ENCODE results near the gene SETD5.

DNA sequence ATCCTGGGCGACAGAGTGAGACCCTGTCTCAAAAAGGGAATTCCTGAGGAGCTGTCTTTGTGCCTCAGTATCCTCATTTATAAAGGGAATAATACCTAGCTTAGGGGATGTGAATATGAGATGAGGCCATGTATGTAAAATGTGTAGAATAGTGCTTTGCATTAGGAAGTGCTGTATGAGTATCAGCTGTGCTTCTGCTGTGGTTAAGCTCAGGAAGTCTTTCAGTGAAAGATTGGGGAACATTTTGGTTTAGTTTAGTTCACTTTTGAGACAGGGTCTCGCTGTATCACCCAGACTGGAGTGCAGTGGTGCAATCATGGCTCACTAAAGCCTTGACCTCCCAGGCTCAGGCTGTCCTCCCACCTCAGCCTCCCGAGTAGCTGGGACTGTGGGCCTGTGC is 23.9 kb upstream of the SETD5 start:
- TF ChIP-seq CREB1 (IDR thresholded peaks at IDR 0.05) (no peak), PHF8 (conservative IDR thresholded peaks at IDR 0.05; ENCODE audit: low read depth, low read length) (no peak), POLR2AphosphoS5 (IDR thresholded peaks at IDR 0.05; ENCODE audit: low read depth, low read length) (no peak), CTCF (IDR thresholded peaks at IDR 0.05; ENCODE audit: control extremely low read depth in 1 of 3, insufficient read depth in 1 of 3, low read depth in 1 of 3, low read length in 3 of 3) (no peak), RXRA (IDR thresholded peaks at IDR 0.05; ENCODE audit: insufficient read depth, low read depth, low read length) (no peak), EP300 (IDR thresholded peaks at IDR 0.05; ENCODE audit: borderline replicate concordance in 1 of 2, low read depth in 2 of 2, low read length in 2 of 2) (no peak)

Data from H1 (cell line).